BLaER1 treated with 17β-estradiol and CSF1 and Interleukin-3, amounts not matched to agents 10 nM and 100 nM (cell line): Measurements from ENCODE around the gene MARCKS.
A peak's percentile ranks its signal among the peaks of the same experiment; 100 is the strongest.

Source experiments
- H3K27ac ChIP-seq, 11 experiments: shearing (Covaris generic); formaldehyde crosslinking; 2 replicates each; pipeline ENCODE4 v1.8.1; 2022
- H3K27me3 ChIP-seq, 11 experiments: shearing (Covaris generic); formaldehyde crosslinking; 2 replicates each; pipeline ENCODE4 v1.8.1; 2022
- H3K36me3 ChIP-seq, 11 experiments: shearing (Covaris generic); formaldehyde crosslinking; 2 replicates each; pipeline ENCODE4 v1.8.1; 2022
- H3K4me1 ChIP-seq, 10 experiments: shearing (Covaris generic); formaldehyde crosslinking; 2 replicates each; pipeline ENCODE4 v1.8.1; 2022
- H3K4me2 ChIP-seq, 11 experiments: shearing (Covaris generic); formaldehyde crosslinking; 2 replicates each; pipeline ENCODE4 v1.8.1; 2022
- H3K4me3 ChIP-seq, 10 experiments: shearing (Covaris generic); formaldehyde crosslinking; 2 replicates each; pipeline ENCODE4 v1.8.1; 2022
- H3K9ac ChIP-seq, 11 experiments: shearing (Covaris generic); formaldehyde crosslinking; 2 replicates each; pipeline ENCODE4 v1.8.1; 2022
- H3K9me3 ChIP-seq, 11 experiments: shearing (Covaris generic); formaldehyde crosslinking; replicated peaks in 1 of 11; 2 replicates each; pipeline ENCODE4 v1.8.1; 2022
- H4K20me1 ChIP-seq, 11 experiments: shearing (Covaris generic); formaldehyde crosslinking; 2 replicates each; pipeline ENCODE4 v1.8.1; 2022
- Cebpa-rat ChIP-seq, 11 experiments: shearing (Covaris generic); IDR thresholded peaks; 2 replicates each; pipeline ENCODE4 v1.8.1; 2022

The MARCKS gene

DNA sequence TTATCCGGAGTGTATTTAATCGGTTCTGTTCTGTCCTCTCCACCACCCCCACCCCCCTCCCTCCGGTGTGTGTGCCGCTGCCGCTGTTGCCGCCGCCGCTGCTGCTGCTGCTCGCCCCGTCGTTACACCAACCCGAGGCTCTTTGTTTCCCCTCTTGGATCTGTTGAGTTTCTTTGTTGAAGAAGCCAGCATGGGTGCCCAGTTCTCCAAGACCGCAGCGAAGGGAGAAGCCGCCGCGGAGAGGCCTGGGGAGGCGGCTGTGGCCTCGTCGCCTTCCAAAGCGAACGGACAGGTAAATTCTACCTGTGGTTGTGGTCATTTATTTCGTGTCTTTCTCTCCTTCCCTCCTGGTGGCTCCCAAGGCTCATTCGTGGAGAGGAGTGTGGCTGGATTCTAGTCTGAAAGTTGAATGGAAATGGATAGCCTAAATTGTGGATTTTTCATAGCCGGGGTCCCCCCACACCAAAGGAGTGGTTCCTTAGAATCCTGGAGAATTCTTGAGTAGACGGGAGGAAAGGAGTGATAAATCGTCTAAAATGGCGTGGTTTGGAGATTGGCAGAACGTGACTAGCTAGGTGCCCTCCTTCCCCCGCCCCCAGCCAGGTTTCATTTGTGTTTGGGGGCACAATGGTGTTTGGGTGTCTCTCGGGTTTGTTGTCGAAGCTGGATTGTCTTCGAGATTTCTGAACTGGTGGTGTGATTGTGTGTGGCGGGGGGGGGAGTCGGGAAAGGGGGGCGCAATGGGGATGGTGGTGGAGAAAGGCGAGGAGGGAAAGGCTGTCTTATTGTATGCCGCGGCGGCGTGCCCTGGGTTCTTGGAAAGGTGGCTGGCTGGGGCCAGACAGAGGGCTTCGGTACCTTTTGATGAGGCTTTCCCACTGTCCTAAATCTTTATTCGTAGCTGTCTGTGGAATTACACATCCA lies 673 bp downstream of the MARCKS start:
- H3K27ac ChIP-seq: peak overlapping the region; percentile 89 to 97 (median 94)

DNA sequence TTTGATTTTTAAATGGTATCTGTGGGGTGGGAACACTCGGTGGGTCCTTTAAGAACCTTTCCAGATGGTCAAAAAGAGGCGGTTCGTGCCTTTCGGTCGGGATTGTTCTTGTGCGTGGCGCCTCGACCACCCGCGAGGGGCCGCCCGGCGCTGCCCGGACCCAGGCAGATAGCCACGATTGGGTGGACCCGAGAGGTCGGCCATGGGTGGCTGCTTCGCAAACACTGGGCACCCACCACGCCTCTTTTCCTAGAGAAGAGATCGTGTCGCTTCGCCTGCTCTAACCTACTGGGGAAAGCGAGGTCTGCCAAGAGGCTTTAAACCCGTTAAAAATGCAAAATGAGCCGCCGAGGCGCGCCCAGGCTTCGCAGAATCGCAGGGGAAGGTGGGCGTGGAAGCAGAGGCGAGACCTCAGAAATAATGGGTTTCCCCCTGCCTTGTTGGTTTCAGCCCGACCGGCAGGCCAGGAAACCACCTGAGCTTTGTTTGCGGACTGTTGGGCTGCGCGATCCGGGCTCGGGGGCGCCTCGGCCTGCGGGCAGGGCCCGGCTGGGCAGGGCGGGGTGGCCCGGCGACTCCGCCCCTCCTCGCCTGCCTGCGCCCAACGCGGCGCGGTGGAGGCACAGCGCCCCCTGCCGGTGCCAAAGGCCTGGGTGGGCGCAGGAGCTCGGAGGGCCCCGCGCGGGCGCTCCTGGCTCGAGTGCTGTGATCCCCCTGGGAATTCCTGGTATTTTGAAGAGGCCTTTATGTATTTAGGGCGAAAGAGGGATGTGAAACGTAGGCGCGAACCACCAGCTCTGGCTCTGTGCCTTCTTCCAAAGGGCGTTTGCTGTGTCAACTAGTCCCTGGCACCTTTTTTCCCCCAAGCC lies 1.6 kb downstream of the MARCKS start:
- peaks cover 15 to 47% (median 28%) of the 10 kb centered on the region in 11 experiments; a peak in 19 of 22 replicates for H4K20me1 ChIP-seq
- peaks cover 14 to 45% (median 28%) of the 10 kb centered on the region in 10 experiments; a peak in 19 of 20 replicates for H3K4me1 ChIP-seq
- H3K9me3 ChIP-seq: peaks cover 0 to 29% (median 10%) of the 10 kb centered on the region in 11 experiments; a peak in 15 of 22 replicates
- H3K4me2 ChIP-seq: peak overlapping the region; percentile 82 to 98 (median 93)
- H3K9ac ChIP-seq: peak overlapping the region; percentile 90 to 98 (median 93)
- H3K36me3 ChIP-seq: peaks cover 0 to 35% (median 0%) of the 10 kb centered on the region in 11 experiments; a peak in 6 of 22 replicates
- H3K27me3 ChIP-seq: peaks cover 6 to 87% (median 76%) of the 10 kb centered on the region in 11 experiments; a peak in 21 of 22 replicates
- H3K4me3 ChIP-seq: peak overlapping the region; percentile 66 to 87 (median 78)
- H3K27ac ChIP-seq: peak overlapping the region; percentile 89 to 97 (median 94)
- TF ChIP-seq Cebpa-rat (IDR thresholded peaks at IDR 0.05): no peak

More for the DNA sequence above, 673 bp downstream of the MARCKS start:
- peak overlapping the region; percentile 64 to 98 (median 93) for H3K4me2 ChIP-seq
- peaks cover 0 to 34% (median 0%) of the 10 kb centered on the region in 11 experiments; a peak in 6 of 22 replicates for H3K36me3 ChIP-seq
- H3K27me3 ChIP-seq: peaks cover 6 to 96% (median 81%) of the 10 kb centered on the region in 11 experiments; a peak in 21 of 22 replicates
- H3K9me3 ChIP-seq: peaks cover 0 to 29% (median 10%) of the 10 kb centered on the region in 11 experiments; a peak in 15 of 22 replicates
- H3K4me3 ChIP-seq: peak overlapping the region; percentile 66 to 87 (median 78)
- H3K4me1 ChIP-seq: peaks cover 15 to 50% (median 32%) of the 10 kb centered on the region in 10 experiments; a peak in 19 of 20 replicates
- TF ChIP-seq Cebpa-rat (IDR thresholded peaks at IDR 0.05): no peak
- H3K9ac ChIP-seq: peak overlapping the region; percentile 90 to 98 (median 93)
- H4K20me1 ChIP-seq: peaks cover 15 to 39% (median 28%) of the 10 kb centered on the region in 11 experiments; a peak in 19 of 22 replicates

DNA sequence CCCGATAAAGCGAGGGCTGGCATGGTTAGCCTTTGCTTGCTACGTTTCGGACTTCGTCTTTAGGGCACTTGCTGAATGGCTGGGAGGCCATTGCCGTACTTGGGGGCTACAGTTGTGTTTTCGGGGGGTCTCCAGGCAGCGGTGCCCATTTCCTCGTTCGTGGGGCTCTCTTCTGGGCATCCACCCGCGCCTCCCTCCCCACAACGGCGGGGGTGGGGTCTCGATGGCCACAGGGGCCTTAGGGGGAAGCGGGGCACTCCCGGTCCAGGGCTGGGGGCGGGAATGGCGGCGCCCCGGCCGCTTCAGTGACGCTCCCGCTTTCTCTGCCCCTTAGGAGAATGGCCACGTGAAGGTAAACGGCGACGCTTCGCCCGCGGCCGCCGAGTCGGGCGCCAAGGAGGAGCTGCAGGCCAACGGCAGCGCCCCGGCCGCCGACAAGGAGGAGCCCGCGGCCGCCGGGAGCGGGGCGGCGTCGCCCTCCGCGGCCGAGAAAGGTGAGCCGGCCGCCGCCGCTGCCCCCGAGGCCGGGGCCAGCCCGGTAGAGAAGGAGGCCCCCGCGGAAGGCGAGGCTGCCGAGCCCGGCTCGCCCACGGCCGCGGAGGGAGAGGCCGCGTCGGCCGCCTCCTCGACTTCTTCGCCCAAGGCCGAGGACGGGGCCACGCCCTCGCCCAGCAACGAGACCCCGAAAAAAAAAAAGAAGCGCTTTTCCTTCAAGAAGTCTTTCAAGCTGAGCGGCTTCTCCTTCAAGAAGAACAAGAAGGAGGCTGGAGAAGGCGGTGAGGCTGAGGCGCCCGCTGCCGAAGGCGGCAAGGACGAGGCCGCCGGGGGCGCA lies 2.4 kb downstream of the MARCKS start:
- H3K9ac ChIP-seq: peak overlapping the region; percentile 90 to 98 (median 93)
- peaks cover 6 to 79% (median 67%) of the 10 kb centered on the region in 11 experiments; a peak in 21 of 22 replicates for H3K27me3 ChIP-seq
- H3K36me3 ChIP-seq: peaks cover 0 to 35% (median 0%) of the 10 kb centered on the region in 11 experiments; a peak in 6 of 22 replicates
- peaks cover 5 to 37% (median 22%) of the 10 kb centered on the region in 10 experiments; a peak in 16 of 20 replicates for H3K4me1 ChIP-seq
- no peak for TF ChIP-seq Cebpa-rat (IDR thresholded peaks at IDR 0.05)
- H3K4me2 ChIP-seq: peak overlapping the region; percentile 82 to 98 (median 93)
- H3K27ac ChIP-seq: peak overlapping the region; percentile 89 to 97 (median 94)
- H4K20me1 ChIP-seq: peaks cover 15 to 56% (median 28%) of the 10 kb centered on the region in 11 experiments; a peak in 19 of 22 replicates
- H3K4me3 ChIP-seq: peak overlapping the region; percentile 66 to 87 (median 78)
- H3K9me3 ChIP-seq: peaks cover 0 to 29% (median 10%) of the 10 kb centered on the region in 11 experiments; a peak in 15 of 22 replicates

DNA sequence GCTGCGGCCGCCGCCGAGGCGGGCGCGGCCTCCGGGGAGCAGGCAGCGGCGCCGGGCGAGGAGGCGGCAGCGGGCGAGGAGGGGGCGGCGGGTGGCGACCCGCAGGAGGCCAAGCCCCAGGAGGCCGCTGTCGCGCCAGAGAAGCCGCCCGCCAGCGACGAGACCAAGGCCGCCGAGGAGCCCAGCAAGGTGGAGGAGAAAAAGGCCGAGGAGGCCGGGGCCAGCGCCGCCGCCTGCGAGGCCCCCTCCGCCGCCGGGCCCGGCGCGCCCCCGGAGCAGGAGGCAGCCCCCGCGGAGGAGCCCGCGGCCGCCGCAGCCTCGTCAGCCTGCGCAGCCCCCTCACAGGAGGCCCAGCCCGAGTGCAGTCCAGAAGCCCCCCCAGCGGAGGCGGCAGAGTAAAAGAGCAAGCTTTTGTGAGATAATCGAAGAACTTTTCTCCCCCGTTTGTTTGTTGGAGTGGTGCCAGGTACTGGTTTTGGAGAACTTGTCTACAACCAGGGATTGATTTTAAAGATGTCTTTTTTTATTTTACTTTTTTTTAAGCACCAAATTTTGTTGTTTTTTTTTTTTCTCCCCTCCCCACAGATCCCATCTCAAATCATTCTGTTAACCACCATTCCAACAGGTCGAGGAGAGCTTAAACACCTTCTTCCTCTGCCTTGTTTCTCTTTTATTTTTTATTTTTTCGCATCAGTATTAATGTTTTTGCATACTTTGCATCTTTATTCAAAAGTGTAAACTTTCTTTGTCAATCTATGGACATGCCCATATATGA lies 3.2 kb downstream of the MARCKS start:
- H3K4me3 ChIP-seq: peak overlapping the region; percentile 66 to 87 (median 78)
- peak overlapping the region; percentile 90 to 98 (median 93) for H3K9ac ChIP-seq
- H3K4me2 ChIP-seq: peak overlapping the region; percentile 82 to 98 (median 93)
- peaks cover 0 to 29% (median 10%) of the 10 kb centered on the region in 11 experiments; a peak in 15 of 22 replicates for H3K9me3 ChIP-seq
- H3K36me3 ChIP-seq: peaks cover 0 to 35% (median 0%) of the 10 kb centered on the region in 11 experiments; a peak in 6 of 22 replicates
- no peak for TF ChIP-seq Cebpa-rat (IDR thresholded peaks at IDR 0.05)
- peak overlapping the region; percentile 89 to 97 (median 94) for H3K27ac ChIP-seq
- peaks cover 6 to 72% (median 62%) of the 10 kb centered on the region in 11 experiments; a peak in 21 of 22 replicates for H3K27me3 ChIP-seq
- peaks cover 15 to 63% (median 28%) of the 10 kb centered on the region in 11 experiments; a peak in 19 of 22 replicates for H4K20me1 ChIP-seq
- H3K4me1 ChIP-seq: peaks cover 5 to 34% (median 20%) of the 10 kb centered on the region in 10 experiments; a peak in 16 of 20 replicates

DNA sequence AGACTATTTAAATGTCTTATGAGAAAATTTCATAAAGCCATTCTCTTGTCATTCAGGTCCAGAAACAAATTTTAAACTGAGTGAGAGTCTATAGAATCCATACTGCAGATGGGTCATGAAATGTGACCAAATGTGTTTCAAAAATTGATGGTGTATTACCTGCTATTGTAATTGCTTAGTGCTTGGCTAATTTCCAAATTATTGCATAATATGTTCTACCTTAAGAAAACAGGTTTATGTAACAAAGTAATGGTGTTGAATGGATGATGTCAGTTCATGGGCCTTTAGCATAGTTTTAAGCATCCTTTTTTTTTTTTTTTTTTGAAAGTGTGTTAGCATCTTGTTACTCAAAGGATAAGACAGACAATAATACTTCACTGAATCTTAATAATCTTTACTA lies 5.0 kb downstream of the MARCKS start:
- Histone ChIP-seq H3K4me3 (peak overlapping the region in 3 of 10 experiments; percentile 66 to 87 (median 73); a peak in 6 of 20 replicates), H4K20me1 (peaks cover 15 to 71% (median 28%) of the 10 kb centered on the region in 11 experiments; a peak in 19 of 22 replicates), H3K36me3 (peaks cover 0 to 35% (median 0%) of the 10 kb centered on the region in 11 experiments; a peak in 6 of 22 replicates), H3K9ac (peak overlapping the region in 2 of 11 experiments; percentile 96 to 98; a peak in 4 of 22 replicates), H3K27ac (peak overlapping the region in 1 of 11 experiments; percentile 97; a peak in 2 of 22 replicates), H3K4me1 (peaks cover 0 to 24% (median 10%) of the 10 kb centered on the region in 10 experiments; a peak in 13 of 20 replicates), H3K27me3 (peaks cover 6 to 55% (median 44%) of the 10 kb centered on the region in 11 experiments; a peak in 21 of 22 replicates), H3K4me2 (peak overlapping the region in 3 of 11 experiments; percentile 87 to 90 (median 88); a peak in 5 of 22 replicates), H3K9me3 (peaks cover 0 to 12% (median 4%) of the 10 kb centered on the region in 11 experiments; a peak in 15 of 22 replicates)
- TF ChIP-seq Cebpa-rat (IDR thresholded peaks at IDR 0.05): 0 out of 22 replicates have a peak, but pooled peaks of 1 of the 11 experiments have one; percentile 13

DNA sequence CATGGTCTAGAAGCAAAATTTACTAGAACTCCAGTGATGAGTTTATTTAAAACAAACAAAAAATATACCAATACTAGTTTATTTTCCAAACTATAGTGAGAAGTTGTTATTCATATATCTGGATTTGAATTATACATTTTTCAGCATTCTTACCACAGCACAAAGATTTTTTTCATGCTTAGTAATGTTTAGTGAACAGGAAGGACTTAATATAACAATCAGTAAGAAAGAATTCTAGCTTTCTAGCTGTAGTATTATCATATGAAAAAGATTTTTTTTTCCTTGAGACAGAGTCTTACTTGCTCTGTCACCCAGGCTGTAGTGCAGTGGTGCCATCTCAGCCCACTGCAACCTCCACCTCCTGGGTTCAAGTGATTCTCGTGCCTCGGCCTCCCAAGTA lies 13.8 kb downstream of the MARCKS start:
- no peak overlapping the region for H3K27ac ChIP-seq
- H3K9ac ChIP-seq: no peak overlapping the region

More for the DNA sequence above, 13.8 kb downstream of the MARCKS start:
- Histone ChIP-seq H4K20me1 (peaks cover 0 to 8% (median 0%) of the 10 kb centered on the region in 11 experiments; a peak in 1 of 22 replicates), H3K4me3 (no peak overlapping the region), H3K9me3 (no peaks in the 10 kb centered on the region; a peak in 1 of 22 replicates), H3K36me3 (no peaks in the 10 kb centered on the region), H3K4me1 (peaks cover 7 to 22% (median 8%) of the 10 kb centered on the region in 10 experiments; a peak in 14 of 20 replicates), H3K4me2 (peak overlapping the region in 1 of 11 experiments; percentile 16; a peak in 1 of 22 replicates), H3K27me3 (no peaks in the 10 kb centered on the region)
- TF ChIP-seq Cebpa-rat (IDR thresholded peaks at IDR 0.05): no peak
